HepG2 (cell line): ENCODE results near the gene TXNIP. TPM values are rescaled to one million over a fixed set of nuclear protein-coding genes. Genes with fewer than 3 reads are reported as not detected.
A peak's percentile ranks its signal among the peaks of the same experiment; 100 is the strongest.

ENCODE experiments used
- ATAC-seq: fragments of 200-7000 bp; cut with Tn5 transposase; 3 replicates; pipeline ENCODE4 v1.9.1; 2020; ENCODE audit warnings: mild to moderate bottlenecking, moderate library complexity
- BruUV-seq: library from RNA; stranded (reverse); fragments of 400-500 nt; replicated peaks from 2 replicates; lab custom pipeline; 2021; lab: Mats Ljungman, UMichigan
- CTCF ChIA-PET: fragments of 300-600 bp; formaldehyde crosslinking; extraction: SDS; loops from one replicate; lab custom pipeline; 2021; ENCODE audit warnings: low total read pairs, inconsistent platforms, low intra/inter-chr PET ratio; lab: Yijun Ruan, JAX
- POLR2A ChIA-PET: fragments of 350-600 bp; sonication (Branson Sonifier 250); formaldehyde crosslinking; loops from one replicate; lab custom pipeline; 2020; ENCODE audit warnings: antibody characterized with exemption, inconsistent platforms; lab: Yijun Ruan, JAX
- DNase-seq: peaks from one replicate; pipeline ENCODE4 v3.0.0-alpha.2; 2015; ENCODE audit warnings: low spot score
- FAIRE-seq: peaks from 3 replicates; lab custom pipeline; 2011; peaks lifted over from hg19 to GRCh38; lab: Jason Lieb, UNC
- H2AFZ ChIP-seq: one replicate; pipeline ENCODE4 v1.6.1; 2011; ENCODE audit warnings: low read length, inconsistent platforms
- H3K27ac ChIP-seq: fragments of 300-600 bp; 3 replicates; pipeline ENCODE4 v1.8.0; 2011; ENCODE audit warnings: mixed run types, mild to moderate bottlenecking, mixed read lengths, low read length, inconsistent platforms; ENCODE audit not compliant: insufficient read depth; ENCODE audit errors: extremely low read length
- H3K27me3 ChIP-seq, 2 experiments: fragments of 200-600 bp in 1 of 2; 2 replicates in 1 of 2; 3 replicates in 1 of 2; pipeline versions ENCODE4 v1.6.0 to v1.8.0; 2011; ENCODE audit warnings: low read length in 2 of 2, mild to moderate bottlenecking in 2 of 2, moderate library complexity in 2 of 2, inconsistent platforms in 1 of 2; ENCODE audit not compliant: insufficient read depth in 2 of 2, control insufficient read depth in 1 of 2
- H3K36me3 ChIP-seq, 2 experiments: fragments of 200-600 bp in 1 of 2; replicated peaks in 1 of 2; 2 replicates in 1 of 2; 3 replicates in 1 of 2; pipeline versions ENCODE4 v1.5.1 to v1.8.0; 2011; ENCODE audit warnings: low read length in 2 of 2, inconsistent platforms in 1 of 2; ENCODE audit not compliant: insufficient read depth in 2 of 2, control insufficient read depth in 1 of 2
- H3K4me1 ChIP-seq: 2 replicates; pipeline ENCODE4 v1.5.1; 2012; ENCODE audit warnings: low read length, inconsistent platforms; ENCODE audit not compliant: insufficient read depth
- H3K4me2 ChIP-seq: 2 replicates; pipeline ENCODE4 v1.6.0; 2011; ENCODE audit warnings: low read depth, low read length, inconsistent platforms
- H3K4me3 ChIP-seq, 3 experiments: fragments of 200-600 bp in 1 of 3; sonication (generic), shearing (Covaris generic) in 1 of 3; replicated peaks in 1 of 3; 2 replicates each; pipeline ENCODE4 v1.5.1; 2011 to 2016; ENCODE audit warnings: low read length in 3 of 3, inconsistent platforms in 2 of 3, low read depth in 2 of 3, mild to moderate bottlenecking in 2 of 3, control low read depth in 1 of 3, mixed read lengths in 1 of 3; ENCODE audit not compliant: insufficient read depth in 1 of 3
- H3K79me2 ChIP-seq: one replicate; pipeline ENCODE4 v1.6.1; 2011; ENCODE audit warnings: low read length, inconsistent platforms; ENCODE audit not compliant: insufficient read depth
- H3K9ac ChIP-seq: 2 replicates; pipeline ENCODE4 v1.6.0; 2011; ENCODE audit warnings: mild to moderate bottlenecking, low read depth, low read length, inconsistent platforms; ENCODE audit not compliant: insufficient read depth
- H3K9me3 ChIP-seq: 2 replicates; pipeline ENCODE4 v1.5.1; 2012; ENCODE audit warnings: mild to moderate bottlenecking, low read length
- H4K20me1 ChIP-seq: 2 replicates; pipeline ENCODE4 v1.6.0; 2011; ENCODE audit warnings: inconsistent platforms, mild to moderate bottlenecking, low read length, moderate library complexity; ENCODE audit not compliant: insufficient read depth
- AHR ChIP-seq: IDR thresholded peaks from 2 replicates; pipeline ENCODE4 v1.6.1; 2018; ENCODE audit warnings: missing genetic modification reagents, missing compliant biosample characterization
- ATF7 ChIP-seq, 2 experiments: fragments of 450-650 bp in 1 of 2; sonication (generic) in 1 of 2; formaldehyde crosslinking in 1 of 2; IDR thresholded peaks; 2 replicates each; pipeline versions ENCODE4 v1.4.0 to v1.6.1; 2016 to 2020; ENCODE audit warnings: antibody characterized with exemption in 1 of 2, mild to moderate bottlenecking in 1 of 2, missing genetic modification reagents in 1 of 2
- BRD4 ChIP-seq: sonication (generic); formaldehyde crosslinking; IDR thresholded peaks from 2 replicates; pipeline ENCODE4 v1.4.0; 2020; ENCODE audit warnings: missing genetic modification reagents
- ELF4 ChIP-seq: sonication (generic); formaldehyde crosslinking; IDR thresholded peaks from 2 replicates; pipeline ENCODE4 v1.5.0; 2020; ENCODE audit warnings: missing genetic modification reagents, mild to moderate bottlenecking, moderate library complexity, borderline replicate concordance
- FOXC1 ChIP-seq: sonication (generic); formaldehyde crosslinking; IDR thresholded peaks from 2 replicates; pipeline ENCODE4 v1.8.0; 2022; ENCODE audit warnings: mild to moderate bottlenecking, missing genetic modification reagents, borderline replicate concordance
- KDM3A ChIP-seq: IDR thresholded peaks from 2 replicates; pipeline ENCODE4 v1.6.1; 2018; ENCODE audit warnings: low read depth, missing compliant biosample characterization
- KDM5A ChIP-seq: fragments of 200-600 bp; sonication (generic); IDR thresholded peaks from 2 replicates; pipeline ENCODE4 v1.7.0; 2018; ENCODE audit warnings: antibody characterized with exemption, mild to moderate bottlenecking, low read length, borderline replicate concordance
- RFX1 ChIP-seq: fragments of 450-650 bp; IDR thresholded peaks from 2 replicates; pipeline ENCODE4 v1.6.1; 2017
- TBP ChIP-seq: sonication (generic); formaldehyde crosslinking; IDR thresholded peaks from 2 replicates; pipeline ENCODE4 v1.5.0; 2020; ENCODE audit warnings: missing genetic modification reagents
- ZNF7 ChIP-seq: IDR thresholded peaks from 2 replicates; pipeline ENCODE4 v1.6.1; 2016; ENCODE audit warnings: missing biosample characterization, missing genetic modification reagents
- ZNF713 ChIP-seq: sonication (generic); formaldehyde crosslinking; IDR thresholded peaks from 2 replicates; pipeline ENCODE4 v1.4.0; 2020; ENCODE audit warnings: mild to moderate bottlenecking, missing genetic modification reagents
- WGBS: methylation state at CpG from one replicate; pipeline ENCODE4 v1.1.6; 2017; ENCODE audit warnings: low lambda C conversion rate; 5-methylcytosine and 5-hydroxymethylcytosine counted together
- in situ Hi-C: cut with HindIII; loops from 2 replicates; pipeline ENCODE4 v1.10.0; 2017; ENCODE audit warnings: low pct_unique_long_range_greater_than_20kb; ENCODE audit not compliant: extremely low pct_ligation_motif_present
- intact Hi-C: fragments of 100-400 bp; cut with micrococcal nuclease; formaldehyde crosslinking; loops from one replicate; pipeline ENCODE4 v1.10.0; 2022; ENCODE audit not compliant: unreplicated experiment
- polyA plus RNA-seq, 8 experiments: library from polyadenylated mRNA; depleted of rRNA in 3 of 8; stranded (reverse) in 7 of 8; unstranded in 1 of 8; fragments of >200 nt; fragmentation: Illumina TruSeq in 4 of 8; extraction: Trizol in 4 of 8; gene quantifications; 2 replicates each; pipeline versions ENCODE4 v1.2.1 to v1.2.3, GENCODE V29; 2011 to 2016; ENCODE audit warnings: low read depth in 4 of 8, missing spikeins in 1 of 8, mixed read lengths in 1 of 8; ENCODE audit not compliant: insufficient read depth in 1 of 8
- total RNA-seq, 5 experiments: library from RNA; depleted of rRNA; stranded (reverse); fragments of >200 nt; fragmentation: Illumina TruSeq; extraction: Trizol; gene quantifications; 2 replicates each; pipeline ENCODE4 v1.2.3, GENCODE V29; 2016; ENCODE audit warnings: low read depth in 1 of 5
- TF ChIP-seq, protein P1 (sequence below): sonication (generic); formaldehyde crosslinking; conservative IDR thresholded peaks from 2 replicates; pipeline ENCODE4 v1.4.0; 2020; ENCODE audit warnings: mild to moderate bottlenecking, missing genetic modification reagents, moderate library complexity
- TF ChIP-seq, protein P2 (sequence below): sonication (generic); formaldehyde crosslinking; IDR thresholded peaks from 2 replicates; pipeline ENCODE4 v1.8.1; 2023; ENCODE audit warnings: mild to moderate bottlenecking, missing genetic modification reagents, borderline replicate concordance

TXNIP gene
- total and polyA plus RNA-seq, 2 of the 13 experiments (the other 11 are each of a cell fraction or from before 2014, with no cell fraction given): 24.4 to 237 TPM

DNA sequence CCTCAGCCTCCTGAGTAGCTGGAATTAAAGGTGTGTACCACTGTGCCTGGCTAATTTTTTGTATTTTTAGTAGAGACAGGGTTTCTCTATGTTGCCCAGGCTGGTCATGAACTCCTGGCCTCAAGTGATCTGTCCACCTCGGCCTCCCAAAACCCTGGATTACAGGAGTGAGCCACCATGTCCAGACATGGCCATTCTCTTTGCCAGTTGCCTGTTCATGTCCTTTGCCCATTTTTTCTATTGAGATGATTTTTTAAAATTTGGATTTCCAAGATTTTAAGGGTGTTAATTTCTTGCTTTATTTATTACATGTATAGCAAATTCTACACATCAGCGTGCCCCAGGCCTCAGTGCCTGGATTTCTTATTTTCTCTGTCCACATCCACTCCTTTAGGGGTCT lies 29.1 kb downstream of the TXNIP start:
- Histone ChIP-seq H3K4me1 (peaks cover 26% of the 10 kb centered on the region), H4K20me1 (no peaks in the 10 kb centered on the region), H2AFZ (no peak overlapping the region), H3K4me2 (no peak overlapping the region), H3K9ac (no peak overlapping the region), H3K4me3 (no peak overlapping the region), H3K27me3 (peaks cover 0 to 6% of the 10 kb centered on the region in 2 experiments; a peak in 1 of 5 replicates), H3K79me2 (no peaks in the 10 kb centered on the region), H3K27ac (no peak overlapping the region), H3K36me3 (no peaks in the 10 kb centered on the region), H3K9me3 (no peaks in the 10 kb centered on the region)
- ChIA-PET POLR2A (no interaction called here), CTCF (no interaction called here)
- intact Hi-C loops: no loop called here
- no TSS peak for BruUV-seq
- DNase-seq (no peak), FAIRE-seq (no peak), ATAC-seq (no peak)
- 95% methylated on average over 2 of the region's 2 CpGs for WGBS
- in situ Hi-C loops: no loop called here
- TF ChIP-seq ATF7 (IDR thresholded peaks at IDR 0.05): no peak
- no peak for TF ChIP-seq ATF7 (CRISPR knock-in tag; IDR thresholded peaks at IDR 0.05)
- no peak for TF ChIP-seq TBP
- TF ChIP-seq AHR: no peak
- no peak for TF ChIP-seq KDM3A
- TF ChIP-seq FOXC1 (CRISPR knock-in tag): no peak

- Histone ChIP-seq H3K27me3 (peaks cover 0 to 19% of the 10 kb centered on the region in 2 experiments; a peak in 3 of 5 replicates), H4K20me1 (no peaks in the 10 kb centered on the region), H3K9me3 (no peaks in the 10 kb centered on the region), H2AFZ (no peak overlapping the region), H3K4me3 (peak overlapping the region; percentile 77 to 84 (median 82); a peak in 5 of 6 replicates), H3K79me2 (no peaks in the 10 kb centered on the region), H3K4me2 (peak overlapping the region; percentile 93), H3K36me3 (no peaks in the 10 kb centered on the region)
- BruUV-seq: TSS peak; percentile 85
- no peak for DNase-seq
- POLR2A ChIA-PET: interaction anchor here (0.7 to 3.4 kb wide), 18 partner anchors 8 to 106 kb away, joined by 3 to 51 read pairs (median 6); partner anchors contain the start of genes PEX11B, PIAS3 and RBM8A
- intact Hi-C loops: loop anchor here (2.0 kb wide), 1 partner anchor 38 kb away; the partner anchor contains the start of gene RBM8A
- TF ChIP-seq ZNF713 (no peak), ZNF7 (no peak), ELF4 (CRISPR knock-in tag) (0 out of 2 replicates have a peak, but pooled peaks have one; percentile 16), BRD4 (CRISPR knock-in tag) (no peak), RFX1 (no peak), KDM5A (no peak)
- TF ChIP-seq, protein P1, sequence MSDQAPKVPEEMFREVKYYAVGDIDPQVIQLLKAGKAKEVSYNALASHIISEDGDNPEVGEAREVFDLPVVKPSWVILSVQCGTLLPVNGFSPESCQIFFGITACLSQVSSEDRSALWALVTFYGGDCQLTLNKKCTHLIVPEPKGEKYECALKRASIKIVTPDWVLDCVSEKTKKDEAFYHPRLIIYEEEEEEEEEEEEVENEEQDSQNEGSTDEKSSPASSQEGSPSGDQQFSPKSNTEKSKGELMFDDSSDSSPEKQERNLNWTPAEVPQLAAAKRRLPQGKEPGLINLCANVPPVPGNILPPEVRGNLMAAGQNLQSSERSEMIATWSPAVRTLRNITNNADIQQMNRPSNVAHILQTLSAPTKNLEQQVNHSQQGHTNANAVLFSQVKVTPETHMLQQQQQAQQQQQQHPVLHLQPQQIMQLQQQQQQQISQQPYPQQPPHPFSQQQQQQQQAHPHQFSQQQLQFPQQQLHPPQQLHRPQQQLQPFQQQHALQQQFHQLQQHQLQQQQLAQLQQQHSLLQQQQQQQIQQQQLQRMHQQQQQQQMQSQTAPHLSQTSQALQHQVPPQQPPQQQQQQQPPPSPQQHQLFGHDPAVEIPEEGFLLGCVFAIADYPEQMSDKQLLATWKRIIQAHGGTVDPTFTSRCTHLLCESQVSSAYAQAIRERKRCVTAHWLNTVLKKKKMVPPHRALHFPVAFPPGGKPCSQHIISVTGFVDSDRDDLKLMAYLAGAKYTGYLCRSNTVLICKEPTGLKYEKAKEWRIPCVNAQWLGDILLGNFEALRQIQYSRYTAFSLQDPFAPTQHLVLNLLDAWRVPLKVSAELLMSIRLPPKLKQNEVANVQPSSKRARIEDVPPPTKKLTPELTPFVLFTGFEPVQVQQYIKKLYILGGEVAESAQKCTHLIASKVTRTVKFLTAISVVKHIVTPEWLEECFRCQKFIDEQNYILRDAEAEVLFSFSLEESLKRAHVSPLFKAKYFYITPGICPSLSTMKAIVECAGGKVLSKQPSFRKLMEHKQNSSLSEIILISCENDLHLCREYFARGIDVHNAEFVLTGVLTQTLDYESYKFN (CRISPR knock-in tag): no peak
- TF ChIP-seq, protein P2, sequence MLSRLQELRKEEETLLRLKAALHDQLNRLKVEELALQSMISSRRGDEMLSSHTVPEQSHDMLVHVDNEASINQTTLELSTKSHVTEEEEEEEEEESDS (CRISPR knock-in tag): no peak
- TF ChIP-seq, all 625 proteins: peak for 1
- H3K27ac ChIP-seq: peak overlapping the region; percentile 70
- CTCF ChIA-PET: no interaction called here
- H3K9ac ChIP-seq: peak overlapping the region; percentile 78
- FAIRE-seq: no peak
- peaks cover 35% of the 10 kb centered on the region for H3K4me1 ChIP-seq
- WGBS: 0% methylated on average over 5 of the region's 5 CpGs
- in situ Hi-C loops: no loop called here
- ATAC-seq: no peak
Observed at GRCh38 chr1:145965119-145965744, 31.1 kb downstream of the TXNIP start.
